ENCODE results near the gene RHBDD2. TPM values are rescaled to one million over a fixed set of nuclear protein-coding genes. Genes with fewer than 3 reads are reported as not detected.
A peak's percentile ranks its signal among the peaks of the same experiment; 100 is the strongest.
"Not testable (repeated sequence)": the region's sequence is repeated elsewhere in the genome, so short reads cannot be mapped to it uniquely, and the experiment has no call there.

Gene RHBDD2
- total RNA-seq, 1 donor = 27.5 TPM

DNA sequence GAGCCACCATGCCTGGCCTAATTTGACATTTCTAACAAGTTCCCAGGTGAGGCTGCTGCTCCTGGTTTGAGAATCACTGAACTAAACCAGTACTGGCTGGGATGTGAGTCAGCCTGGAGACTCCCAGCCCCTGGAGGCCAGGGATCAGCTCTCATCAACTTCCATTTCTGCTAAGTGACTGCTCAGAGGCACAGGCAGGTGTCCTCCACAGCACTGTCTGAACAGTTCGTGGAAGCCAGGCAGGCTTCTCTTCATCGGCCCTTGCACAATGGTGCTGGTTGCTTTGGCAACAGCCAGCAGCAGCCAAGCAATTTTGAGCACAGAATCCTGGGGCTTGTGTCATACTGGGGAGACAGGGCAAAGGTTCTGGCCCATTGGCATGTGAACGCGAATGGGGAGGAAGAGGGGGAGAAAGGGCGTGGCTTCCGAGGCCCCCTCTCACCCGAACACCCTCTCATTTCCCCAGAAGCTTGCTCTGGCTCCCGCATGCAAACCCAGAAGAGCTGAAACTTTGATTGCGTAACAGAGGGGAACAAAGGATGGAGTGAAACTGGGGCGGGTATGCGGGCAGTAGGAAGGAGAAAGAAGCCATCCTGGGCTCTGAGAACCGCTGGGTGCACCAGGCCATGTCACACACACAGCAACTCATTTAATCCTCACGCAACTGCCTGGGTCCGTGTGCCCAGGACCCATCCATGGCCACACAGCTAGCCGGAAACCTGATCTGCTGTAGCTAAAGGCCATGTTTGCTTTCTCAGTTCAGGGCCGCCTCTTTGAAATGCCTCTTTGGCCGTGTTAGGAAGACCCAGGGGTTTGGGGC, 27.2 kb downstream of the RHBDD2 start:
- H3K79me2 ChIP-seq (ENCODE audit: insufficient read depth, low read length) = no peaks in the 10 kb centered on the region
- no peak overlapping the region for H3K4me3 ChIP-seq (ENCODE audit: insufficient read depth, low read length)
- peak overlapping the region; percentile 52 for H3K4me2 ChIP-seq (ENCODE audit: insufficient read depth, low read length)
- H3K9me3 ChIP-seq (ENCODE audit: low read depth, low read length) = no peaks in the 10 kb centered on the region
- H3K27ac ChIP-seq (ENCODE audit: low read depth, low read length) = no peak overlapping the region
- TF ChIP-seq, protein P1, sequence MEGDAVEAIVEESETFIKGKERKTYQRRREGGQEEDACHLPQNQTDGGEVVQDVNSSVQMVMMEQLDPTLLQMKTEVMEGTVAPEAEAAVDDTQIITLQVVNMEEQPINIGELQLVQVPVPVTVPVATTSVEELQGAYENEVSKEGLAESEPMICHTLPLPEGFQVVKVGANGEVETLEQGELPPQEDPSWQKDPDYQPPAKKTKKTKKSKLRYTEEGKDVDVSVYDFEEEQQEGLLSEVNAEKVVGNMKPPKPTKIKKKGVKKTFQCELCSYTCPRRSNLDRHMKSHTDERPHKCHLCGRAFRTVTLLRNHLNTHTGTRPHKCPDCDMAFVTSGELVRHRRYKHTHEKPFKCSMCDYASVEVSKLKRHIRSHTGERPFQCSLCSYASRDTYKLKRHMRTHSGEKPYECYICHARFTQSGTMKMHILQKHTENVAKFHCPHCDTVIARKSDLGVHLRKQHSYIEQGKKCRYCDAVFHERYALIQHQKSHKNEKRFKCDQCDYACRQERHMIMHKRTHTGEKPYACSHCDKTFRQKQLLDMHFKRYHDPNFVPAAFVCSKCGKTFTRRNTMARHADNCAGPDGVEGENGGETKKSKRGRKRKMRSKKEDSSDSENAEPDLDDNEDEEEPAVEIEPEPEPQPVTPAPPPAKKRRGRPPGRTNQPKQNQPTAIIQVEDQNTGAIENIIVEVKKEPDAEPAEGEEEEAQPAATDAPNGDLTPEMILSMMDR (IDR thresholded peaks at IDR 0.05; ENCODE audit: extremely low read depth, low read depth, low read length) = no peak
- no peaks in the 10 kb centered on the region for H3K27me3 ChIP-seq (ENCODE audit: insufficient read depth, low read length)
- peak; percentile 94 for DNase-seq (ENCODE audit: insufficient read length, low spot score, missing footprints)
- no peaks in the 10 kb centered on the region for H3K4me1 ChIP-seq (ENCODE audit: insufficient read depth, low read length)
- H2AFZ ChIP-seq (ENCODE audit: low read length) = peak overlapping the region; percentile 76
- H4K20me1 ChIP-seq (ENCODE audit: insufficient read depth, low read length) = no peaks in the 10 kb centered on the region
- no peaks in the 10 kb centered on the region for H3K36me3 ChIP-seq (ENCODE audit: insufficient read depth, low read length)

DNA sequence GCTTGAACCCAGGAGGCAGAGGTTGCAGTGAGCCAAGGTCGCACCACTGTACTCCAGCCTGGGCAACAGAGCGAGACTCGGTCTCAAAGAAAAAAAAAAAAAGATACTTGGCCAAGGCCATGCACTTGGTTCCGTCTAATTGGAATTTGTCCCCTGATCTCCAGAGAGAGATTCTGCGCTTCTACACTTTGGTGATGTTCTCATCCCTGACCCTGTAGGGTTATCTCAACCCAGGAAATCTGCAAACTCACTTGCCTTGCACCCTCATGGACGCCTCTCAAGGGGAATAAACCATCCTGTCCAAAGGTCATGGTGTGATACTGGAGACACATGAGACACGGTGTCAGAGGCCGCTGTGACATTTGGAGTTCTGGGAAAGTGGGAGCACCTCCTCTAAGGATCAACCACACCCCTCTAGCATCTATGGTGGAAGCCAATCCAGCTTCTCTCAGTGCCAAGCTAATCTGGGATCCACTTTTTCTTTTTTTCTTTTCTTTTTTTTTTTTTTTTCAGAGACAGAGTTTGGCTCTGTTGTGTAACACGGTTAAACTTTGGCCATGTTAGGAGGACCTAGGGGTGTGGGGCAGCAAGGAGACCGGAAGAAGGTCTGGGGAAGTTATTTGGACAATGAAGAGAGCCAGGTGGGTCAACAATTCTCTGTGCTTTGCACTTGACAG, 28.3 kb downstream of the RHBDD2 start:
- no peak overlapping the region for H2AFZ ChIP-seq (ENCODE audit: low read length)
- DNase-seq (ENCODE audit: insufficient read length, low spot score, missing footprints) = no peak
- no peak overlapping the region for H3K27ac ChIP-seq (ENCODE audit: low read depth, low read length)
- no peaks in the 10 kb centered on the region for H4K20me1 ChIP-seq (ENCODE audit: insufficient read depth, low read length)
- H3K27me3 ChIP-seq (ENCODE audit: insufficient read depth, low read length) = no peaks in the 10 kb centered on the region
- H3K36me3 ChIP-seq (ENCODE audit: insufficient read depth, low read length) = no peaks in the 10 kb centered on the region
- no peak overlapping the region for H3K4me2 ChIP-seq (ENCODE audit: insufficient read depth, low read length)
- H3K4me1 ChIP-seq (ENCODE audit: insufficient read depth, low read length) = no peaks in the 10 kb centered on the region
- no peaks in the 10 kb centered on the region for H3K79me2 ChIP-seq (ENCODE audit: insufficient read depth, low read length)
- no peak overlapping the region for H3K4me3 ChIP-seq (ENCODE audit: insufficient read depth, low read length)
- no peaks in the 10 kb centered on the region for H3K9me3 ChIP-seq (ENCODE audit: low read depth, low read length)
- TF ChIP-seq, protein P1 (IDR thresholded peaks at IDR 0.05; ENCODE audit: extremely low read depth, low read depth, low read length) = no peak

DNA sequence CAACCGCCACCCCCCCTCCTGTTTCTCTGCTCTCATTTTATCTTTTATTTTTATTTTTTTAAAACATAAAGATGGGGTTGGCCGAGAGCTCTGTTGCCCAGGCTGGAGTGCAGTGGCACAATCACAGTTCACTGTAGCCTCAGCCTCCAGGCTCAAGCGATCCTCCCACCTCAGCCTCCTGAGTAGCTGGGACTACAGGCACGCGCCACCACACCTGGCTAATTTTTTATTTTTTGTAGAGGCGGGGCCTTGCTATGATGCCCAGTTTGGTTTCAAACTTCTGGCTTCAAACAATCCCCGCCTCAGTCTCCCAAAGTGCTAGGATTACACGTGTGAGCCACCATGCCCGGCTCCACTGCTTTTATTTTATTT, 28.8 kb downstream of the RHBDD2 start:
- H3K27ac ChIP-seq (ENCODE audit: low read depth, low read length); H3K79me2 ChIP-seq (ENCODE audit: insufficient read depth, low read length); H4K20me1 ChIP-seq (ENCODE audit: insufficient read depth, low read length); H3K4me3 ChIP-seq (ENCODE audit: insufficient read depth, low read length); H3K9me3 ChIP-seq (ENCODE audit: low read depth, low read length); H3K4me1 ChIP-seq (ENCODE audit: insufficient read depth, low read length); H3K36me3 ChIP-seq (ENCODE audit: insufficient read depth, low read length); H2AFZ ChIP-seq (ENCODE audit: low read length); H3K4me2 ChIP-seq (ENCODE audit: insufficient read depth, low read length); H3K27me3 ChIP-seq (ENCODE audit: insufficient read depth, low read length); DNase-seq (ENCODE audit: insufficient read length, low spot score, missing footprints): not testable (repeated sequence)

DNA sequence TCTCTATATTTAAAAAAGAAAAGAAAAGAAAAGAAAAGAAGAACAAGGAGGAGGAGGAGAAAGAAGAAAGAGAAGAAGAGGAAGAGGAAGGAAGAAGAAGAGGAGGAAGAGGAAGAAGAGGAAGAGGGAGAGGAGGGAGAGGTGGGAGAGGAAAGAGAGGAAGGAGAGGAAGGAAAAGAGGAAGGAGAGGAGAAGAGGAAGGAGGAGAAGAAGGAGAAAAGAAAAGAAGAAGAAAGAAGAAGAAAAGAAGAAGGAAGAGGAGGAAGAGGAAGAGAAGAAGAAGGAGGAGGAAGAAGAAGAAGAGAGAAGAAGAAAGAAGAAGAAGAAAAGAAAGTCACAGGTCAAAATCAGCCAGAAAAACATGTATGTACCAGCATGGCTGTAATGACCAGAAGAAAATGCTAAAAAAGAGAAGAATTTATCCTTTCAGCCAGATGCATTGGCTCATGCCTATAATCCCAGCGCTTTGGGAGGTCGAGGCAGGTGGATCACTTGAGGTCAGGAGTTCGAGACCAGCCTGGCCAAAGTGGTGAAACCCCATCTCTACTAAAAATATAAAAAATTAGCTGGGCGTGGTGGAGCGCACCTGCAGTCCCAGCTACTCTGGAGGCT, 30.8 kb downstream of the RHBDD2 start:
- no peaks in the 10 kb centered on the region for H4K20me1 ChIP-seq (ENCODE audit: insufficient read depth, low read length)
- no peak overlapping the region for H2AFZ ChIP-seq (ENCODE audit: low read length)
- H3K79me2 ChIP-seq (ENCODE audit: insufficient read depth, low read length) = no peaks in the 10 kb centered on the region
- TF ChIP-seq, protein P1 (IDR thresholded peaks at IDR 0.05; ENCODE audit: extremely low read depth, low read depth, low read length) = no peak
- H3K27ac ChIP-seq (ENCODE audit: low read depth, low read length) = no peak overlapping the region
- DNase-seq (ENCODE audit: insufficient read length, low spot score, missing footprints) = no peak
- H3K4me1 ChIP-seq (ENCODE audit: insufficient read depth, low read length) = peaks cover 4% of the 10 kb centered on the region
- no peaks in the 10 kb centered on the region for H3K27me3 ChIP-seq (ENCODE audit: insufficient read depth, low read length)
- H3K4me2 ChIP-seq (ENCODE audit: insufficient read depth, low read length) = no peak overlapping the region
- no peak overlapping the region for H3K4me3 ChIP-seq (ENCODE audit: insufficient read depth, low read length)
- H3K9me3 ChIP-seq (ENCODE audit: low read depth, low read length) = no peaks in the 10 kb centered on the region
- no peaks in the 10 kb centered on the region for H3K36me3 ChIP-seq (ENCODE audit: insufficient read depth, low read length)

DNA sequence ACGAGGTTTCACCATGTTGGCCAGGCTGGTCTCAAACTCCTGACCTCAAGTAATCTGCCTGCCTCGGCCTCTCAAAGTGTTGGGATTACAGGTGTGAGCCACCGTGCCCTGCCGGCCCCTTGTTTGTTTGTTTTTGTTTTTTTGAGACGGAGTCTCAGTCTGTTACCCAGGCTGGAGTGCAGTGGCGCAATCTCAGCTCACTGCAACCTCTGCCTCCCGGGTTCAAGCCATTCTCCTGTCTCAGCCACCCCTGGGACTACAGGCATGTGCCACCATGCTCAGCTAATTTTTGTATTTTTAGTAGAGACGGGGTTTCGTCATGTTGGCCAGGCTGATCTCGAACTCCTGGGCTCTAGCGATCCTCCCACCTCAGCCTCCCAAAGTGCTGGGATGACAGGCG, 32.4 kb downstream of the RHBDD2 start:
- not testable (repeated sequence) for H3K4me3 ChIP-seq (ENCODE audit: insufficient read depth, low read length); H3K27me3 ChIP-seq (ENCODE audit: insufficient read depth, low read length); H3K4me2 ChIP-seq (ENCODE audit: insufficient read depth, low read length); DNase-seq (ENCODE audit: insufficient read length, low spot score, missing footprints); H3K9me3 ChIP-seq (ENCODE audit: low read depth, low read length); H3K27ac ChIP-seq (ENCODE audit: low read depth, low read length); H4K20me1 ChIP-seq (ENCODE audit: insufficient read depth, low read length); H3K4me1 ChIP-seq (ENCODE audit: insufficient read depth, low read length); H3K36me3 ChIP-seq (ENCODE audit: insufficient read depth, low read length); H2AFZ ChIP-seq (ENCODE audit: low read length)
- H3K79me2 ChIP-seq (ENCODE audit: insufficient read depth, low read length) = peaks cover 11% of the 10 kb centered on the region
